Activated CD4-positive, alpha-beta T cell treated with anti-CD3 and anti-CD28 coated beads, Interleukin-2, amount 10 ng/mL, durations not matched to agents 24 days and 14 days (primary cell): ENCODE data around the gene FAM234A. TPM values are rescaled to one million over a fixed set of nuclear protein-coding genes. Genes with fewer than 3 reads are reported as not detected.
"Not testable (repeated sequence)": the region's sequence is repeated elsewhere in the genome, so short reads cannot be mapped to it uniquely, and the experiment has no call there.

Experiments
- DNase-seq: peaks from one replicate; pipeline ENCODE4 v3.0.0; 2022
- H3K27ac Mint-ChIP-seq: one replicate; pipeline ENCODE4 v1.8.0; 2022; ENCODE audit warnings: mild to moderate bottlenecking, mixed read lengths
- H3K27me3 Mint-ChIP-seq: one replicate; pipeline ENCODE4 v1.8.0; 2022; ENCODE audit warnings: mixed read lengths
- H3K36me3 Mint-ChIP-seq: one replicate; pipeline ENCODE4 v1.8.0; 2022; ENCODE audit warnings: low read depth, mild to moderate bottlenecking, mixed read lengths
- H3K4me1 Mint-ChIP-seq: one replicate; pipeline ENCODE4 v1.8.0; 2021; ENCODE audit warnings: mixed read lengths
- H3K4me3 Mint-ChIP-seq: one replicate; pipeline ENCODE4 v1.8.0; 2022; ENCODE audit warnings: mild to moderate bottlenecking, moderate library complexity, mixed read lengths
- H3K9me3 Mint-ChIP-seq: one replicate; pipeline ENCODE4 v1.8.0; 2021; ENCODE audit warnings: mixed read lengths
- intact Hi-C: fragments of 100-400 bp; cut with micrococcal nuclease; formaldehyde crosslinking; loops from one replicate; pipeline ENCODE4 v1.15.1; 2023
- total RNA-seq: library from RNA; stranded (reverse); gene quantifications from 2 replicates; pipeline ENCODE4 v1.2.3, GENCODE V29; 2022

Gene FAM234A, protein sequence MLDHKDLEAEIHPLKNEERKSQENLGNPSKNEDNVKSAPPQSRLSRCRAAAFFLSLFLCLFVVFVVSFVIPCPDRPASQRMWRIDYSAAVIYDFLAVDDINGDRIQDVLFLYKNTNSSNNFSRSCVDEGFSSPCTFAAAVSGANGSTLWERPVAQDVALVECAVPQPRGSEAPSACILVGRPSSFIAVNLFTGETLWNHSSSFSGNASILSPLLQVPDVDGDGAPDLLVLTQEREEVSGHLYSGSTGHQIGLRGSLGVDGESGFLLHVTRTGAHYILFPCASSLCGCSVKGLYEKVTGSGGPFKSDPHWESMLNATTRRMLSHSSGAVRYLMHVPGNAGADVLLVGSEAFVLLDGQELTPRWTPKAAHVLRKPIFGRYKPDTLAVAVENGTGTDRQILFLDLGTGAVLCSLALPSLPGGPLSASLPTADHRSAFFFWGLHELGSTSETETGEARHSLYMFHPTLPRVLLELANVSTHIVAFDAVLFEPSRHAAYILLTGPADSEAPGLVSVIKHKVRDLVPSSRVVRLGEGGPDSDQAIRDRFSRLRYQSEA
- 17.3 and 18.6 TPM in 2 replicates for total RNA-seq

GRCh38 chr16:234468-235305 lies at the start of gene FAM234A:
TSS of gene FAM234A (plus strand) at chr16:234821. CDS start at chr16:254414, 19,593 bp downstream.
- peak; percentile 98 for DNase-seq
- peaks cover under 1% of the 10 kb centered on the region for H3K27me3 Mint-ChIP-seq
- H3K4me3 Mint-ChIP-seq: peak within 1 kb of the TSS; percentile 99
- H3K36me3 Mint-ChIP-seq: peaks cover 3% of the 10 kb centered on the region
- intact Hi-C loops: loop anchor here (1.0 to 2.0 kb wide), 3 partner anchors 18 to 118 kb away; partner anchors contain the start of gene AXIN1
- H3K27ac Mint-ChIP-seq: peak within 1 kb of the TSS; percentile 99
- H3K4me1 Mint-ChIP-seq: peaks cover 18% of the 10 kb centered on the region
- no peaks in the 10 kb centered on the region for H3K9me3 Mint-ChIP-seq

- Mint-ChIP-seq H3K36me3 (peaks cover 28% of the 10 kb centered on the region), H3K9me3 (no peaks in the 10 kb centered on the region), H3K4me3 (no peak overlapping the region), H3K27me3 (no peaks in the 10 kb centered on the region), H3K27ac (no peak overlapping the region), H3K4me1 (peaks cover 2% of the 10 kb centered on the region)
- no peak for DNase-seq
- intact Hi-C loops: no loop called here
Measured at GRCh38 chr16:185213-185612, 49.4 kb upstream of the FAM234A start.

DNA sequence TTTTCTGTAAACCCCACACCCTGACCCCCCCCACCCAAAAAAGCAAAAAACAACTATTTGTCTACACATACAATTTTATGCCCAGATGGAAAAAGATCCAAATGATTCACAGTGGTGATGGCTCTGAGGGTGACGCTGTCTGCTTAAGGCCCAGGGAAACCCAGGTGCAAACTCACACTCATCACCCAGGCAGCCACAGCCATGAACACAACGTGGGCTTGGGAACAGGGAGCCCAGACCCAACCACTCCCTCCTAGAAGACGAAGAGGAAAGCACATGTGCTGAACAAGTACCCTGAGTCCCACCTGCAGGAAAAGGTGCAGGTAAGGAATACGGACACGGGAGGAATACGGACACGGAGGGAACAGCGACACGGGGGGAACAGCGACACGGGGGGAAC lies 48.9 kb upstream of the FAM234A start:
- intact Hi-C loops: no loop called here
- DNase-seq: no peak
- H3K4me3 Mint-ChIP-seq: no peak overlapping the region

DNA sequence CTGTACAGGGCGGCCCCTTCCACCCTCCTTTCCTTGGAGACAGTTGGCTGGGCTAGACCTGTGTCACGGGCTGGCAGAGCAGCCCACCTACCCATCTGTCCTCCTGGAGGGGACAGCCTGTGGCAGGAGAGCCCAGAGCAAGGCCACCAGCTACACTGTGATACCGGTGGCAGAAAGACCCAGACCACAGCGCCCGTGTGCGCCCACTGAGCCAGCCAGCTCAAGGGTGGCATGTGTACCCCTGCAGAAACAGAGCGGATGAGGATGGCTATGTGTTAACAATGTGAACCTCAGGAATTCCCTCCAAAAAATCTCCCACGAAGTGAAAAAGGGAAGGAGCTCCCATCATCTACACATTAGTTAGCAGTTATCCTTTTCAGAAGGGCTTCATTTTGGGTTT lies 47.3 kb upstream of the FAM234A start:
- H3K4me1 Mint-ChIP-seq: peaks cover 2% of the 10 kb centered on the region
- H3K27me3 Mint-ChIP-seq: no peaks in the 10 kb centered on the region
- H3K27ac Mint-ChIP-seq: no peak overlapping the region
- peaks cover 43% of the 10 kb centered on the region for H3K36me3 Mint-ChIP-seq
- intact Hi-C loops: no loop called here
- H3K4me3 Mint-ChIP-seq: no peak overlapping the region
- H3K9me3 Mint-ChIP-seq: no peaks in the 10 kb centered on the region
- DNase-seq: no peak

More for the DNA sequence above, 48.9 kb upstream of the FAM234A start:
- Mint-ChIP-seq H3K36me3 (peaks cover 31% of the 10 kb centered on the region), H3K4me1 (peaks cover 2% of the 10 kb centered on the region), H3K9me3 (no peaks in the 10 kb centered on the region), H3K27me3 (no peaks in the 10 kb centered on the region), H3K27ac (no peak overlapping the region)

GRCh38 chr16:188674-189073 lies 45.9 kb upstream of the FAM234A start:
- Mint-ChIP-seq H3K4me1 (peaks cover 2% of the 10 kb centered on the region), H3K9me3 (no peaks in the 10 kb centered on the region), H3K27ac (no peak overlapping the region), H3K27me3 (no peaks in the 10 kb centered on the region), H3K36me3 (peaks cover 46% of the 10 kb centered on the region), H3K4me3 (no peak overlapping the region)
- intact Hi-C loops: no loop called here
- peak; percentile 73 for DNase-seq

- H3K27me3 Mint-ChIP-seq: no peaks in the 10 kb centered on the region
- no peak for DNase-seq
- H3K9me3 Mint-ChIP-seq: no peaks in the 10 kb centered on the region
- intact Hi-C loops: no loop called here
- H3K4me3 Mint-ChIP-seq: no peak overlapping the region
- H3K36me3 Mint-ChIP-seq: peaks cover 48% of the 10 kb centered on the region
- peaks cover 2% of the 10 kb centered on the region for H3K4me1 Mint-ChIP-seq
- no peak overlapping the region for H3K27ac Mint-ChIP-seq
Measured at GRCh38 chr16:189604-190186, 44.9 kb upstream of the FAM234A start.

DNA sequence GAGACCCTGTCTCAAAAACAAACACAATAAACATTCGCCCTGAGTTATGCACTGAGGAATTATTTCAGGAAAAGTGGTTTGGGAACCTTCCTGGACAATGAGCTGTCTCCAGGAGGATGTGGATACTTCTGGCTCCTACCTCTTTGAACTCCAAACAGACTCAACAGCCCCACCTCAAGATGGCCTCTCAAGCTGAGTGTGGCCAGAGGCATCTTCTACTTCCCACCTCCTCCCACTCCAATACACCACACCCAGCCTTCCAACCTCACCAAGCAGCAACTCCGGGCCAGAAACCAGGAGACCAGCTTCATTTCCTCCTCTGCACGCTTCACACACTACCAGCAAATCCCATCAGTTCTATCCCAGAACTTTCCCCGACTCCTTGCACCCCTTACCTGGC lies 42.8 kb upstream of the FAM234A start:
- H3K9me3 Mint-ChIP-seq: no peaks in the 10 kb centered on the region
- intact Hi-C loops: no loop called here
- H3K4me3 Mint-ChIP-seq: no peak overlapping the region
- peaks cover 2% of the 10 kb centered on the region for H3K4me1 Mint-ChIP-seq
- DNase-seq: no peak
- H3K27ac Mint-ChIP-seq: no peak overlapping the region
- peaks cover 54% of the 10 kb centered on the region for H3K36me3 Mint-ChIP-seq
- H3K27me3 Mint-ChIP-seq: no peaks in the 10 kb centered on the region

DNA sequence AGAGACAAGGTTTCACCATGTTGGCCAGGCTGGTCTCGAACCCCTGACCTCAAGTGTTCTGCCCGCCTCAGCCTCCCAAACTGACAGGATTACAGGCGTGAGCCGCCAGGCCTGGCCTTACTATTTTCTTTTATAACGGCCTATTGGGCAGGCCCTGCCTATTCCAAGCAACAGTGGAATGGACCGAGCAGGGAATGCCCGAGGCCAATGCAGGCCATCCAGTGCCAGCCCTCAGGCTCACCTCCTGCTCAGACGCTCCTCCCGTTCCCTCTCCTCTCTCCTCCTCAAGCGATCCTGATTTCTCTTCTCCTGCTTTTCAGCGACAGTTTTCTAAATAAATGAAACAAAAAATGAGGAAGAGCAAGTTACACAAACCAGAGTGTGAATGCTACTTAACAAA lies 41.9 kb upstream of the FAM234A start:
- H3K27ac Mint-ChIP-seq: no peak overlapping the region
- H3K36me3 Mint-ChIP-seq: peaks cover 54% of the 10 kb centered on the region
- no peak for DNase-seq
- H3K9me3 Mint-ChIP-seq: no peaks in the 10 kb centered on the region
- H3K4me1 Mint-ChIP-seq: peaks cover 2% of the 10 kb centered on the region
- intact Hi-C loops: no loop called here
- H3K27me3 Mint-ChIP-seq: no peaks in the 10 kb centered on the region
- no peak overlapping the region for H3K4me3 Mint-ChIP-seq

DNA sequence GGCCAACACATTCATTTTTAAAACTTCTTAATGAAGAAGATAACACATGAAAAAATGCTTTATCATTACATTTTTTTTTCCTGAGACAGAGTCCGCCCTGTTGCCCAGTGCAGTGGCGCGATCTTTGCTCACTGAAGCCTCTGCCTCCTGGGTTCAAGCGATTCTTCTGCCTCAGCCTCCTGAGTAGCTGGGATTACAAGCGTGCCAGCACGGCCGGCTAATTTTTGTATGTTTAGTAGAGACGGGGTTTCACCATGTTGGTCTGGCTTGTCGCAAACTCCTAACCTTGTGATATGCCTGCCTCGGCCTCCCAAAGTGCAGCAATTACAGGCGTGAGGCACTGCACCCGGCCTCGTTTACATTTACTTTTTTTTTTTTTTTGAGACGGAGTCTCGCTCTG lies 41.2 kb upstream of the FAM234A start:
- H3K4me1 Mint-ChIP-seq: peaks cover 2% of the 10 kb centered on the region
- H3K4me3 Mint-ChIP-seq: no peak overlapping the region
- DNase-seq: no peak
- no peaks in the 10 kb centered on the region for H3K9me3 Mint-ChIP-seq
- intact Hi-C loops: no loop called here
- no peaks in the 10 kb centered on the region for H3K27me3 Mint-ChIP-seq
- peaks cover 60% of the 10 kb centered on the region for H3K36me3 Mint-ChIP-seq
- H3K27ac Mint-ChIP-seq: no peak overlapping the region

DNA sequence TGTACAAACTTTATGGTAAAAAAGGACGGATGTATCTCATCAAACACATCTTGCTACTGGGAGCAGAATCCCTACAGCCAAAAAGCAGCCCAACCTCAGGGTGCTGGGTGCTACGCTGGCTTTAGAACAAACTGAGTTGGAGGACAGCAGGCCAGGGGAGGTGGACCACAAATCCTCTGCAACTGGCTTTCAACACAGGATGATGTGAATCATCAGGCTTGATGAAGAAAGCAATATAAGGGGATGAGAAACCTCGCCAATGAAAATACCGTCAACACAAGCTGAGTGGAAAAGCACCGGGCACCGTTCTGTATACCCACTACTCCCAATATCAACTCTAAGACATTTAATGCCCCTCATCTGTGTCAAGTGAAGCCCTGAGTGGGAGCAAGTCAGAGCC lies 40.1 kb upstream of the FAM234A start:
- H3K36me3 Mint-ChIP-seq: peaks cover 54% of the 10 kb centered on the region
- no peak for DNase-seq
- intact Hi-C loops: no loop called here

DNA sequence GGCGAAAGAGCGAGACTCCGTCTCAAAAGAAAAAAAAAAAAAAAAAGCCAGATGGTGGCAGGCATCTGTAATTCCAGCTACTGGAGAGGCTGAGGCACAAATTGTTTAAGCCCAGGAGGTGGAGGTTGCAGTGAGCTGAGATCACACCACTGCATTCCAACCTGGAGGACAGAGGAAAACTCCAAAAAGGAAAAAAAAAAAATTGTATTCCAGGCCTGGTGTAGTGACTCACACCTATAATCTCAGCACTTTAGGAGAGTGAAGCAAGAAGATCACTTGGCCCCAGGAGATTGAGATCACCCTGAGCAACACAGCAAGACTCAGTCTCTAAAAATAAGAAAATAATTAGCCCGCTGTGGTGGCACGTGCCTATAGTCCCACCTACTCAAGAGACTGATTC lies 34.2 kb upstream of the FAM234A start:
- H3K4me1 Mint-ChIP-seq: no peaks in the 10 kb centered on the region
- no peak overlapping the region for H3K4me3 Mint-ChIP-seq
- DNase-seq: no peak
- intact Hi-C loops: no loop called here
- H3K36me3 Mint-ChIP-seq: peaks cover 59% of the 10 kb centered on the region
- no peaks in the 10 kb centered on the region for H3K27me3 Mint-ChIP-seq
- H3K27ac Mint-ChIP-seq: no peak overlapping the region
- no peaks in the 10 kb centered on the region for H3K9me3 Mint-ChIP-seq

More for the DNA sequence above, 40.1 kb upstream of the FAM234A start:
- Mint-ChIP-seq H3K27me3 (no peaks in the 10 kb centered on the region), H3K9me3 (no peaks in the 10 kb centered on the region), H3K4me1 (no peaks in the 10 kb centered on the region), H3K27ac (no peak overlapping the region), H3K4me3 (no peak overlapping the region)

GRCh38 chr16:203246-203645 lies 31.4 kb upstream of the FAM234A start:
- H3K4me1 Mint-ChIP-seq: peaks cover 7% of the 10 kb centered on the region
- H3K9me3 Mint-ChIP-seq: no peaks in the 10 kb centered on the region
- intact Hi-C loops: no loop called here
- no peaks in the 10 kb centered on the region for H3K27me3 Mint-ChIP-seq
- no peak overlapping the region for H3K4me3 Mint-ChIP-seq
- no peak overlapping the region for H3K27ac Mint-ChIP-seq
- peaks cover 60% of the 10 kb centered on the region for H3K36me3 Mint-ChIP-seq
- DNase-seq: no peak

GRCh38 chr16:204046-204445 lies 30.6 kb upstream of the FAM234A start:
- DNase-seq, H3K27ac Mint-ChIP-seq, intact Hi-C loops, H3K4me1 Mint-ChIP-seq, H3K4me3 Mint-ChIP-seq, H3K27me3 Mint-ChIP-seq, H3K9me3 Mint-ChIP-seq: not testable (repeated sequence)
- H3K36me3 Mint-ChIP-seq: peaks cover 59% of the 10 kb centered on the region

- H3K4me3 Mint-ChIP-seq, H3K27ac Mint-ChIP-seq, DNase-seq, H3K9me3 Mint-ChIP-seq, H3K27me3 Mint-ChIP-seq, intact Hi-C loops, H3K4me1 Mint-ChIP-seq: not testable (repeated sequence)
- peaks cover 46% of the 10 kb centered on the region for H3K36me3 Mint-ChIP-seq
Measured at GRCh38 chr16:209359-209758, 25.3 kb upstream of the FAM234A start.
